Dermis blood vessel endothelial cell (primary cell): ENCODE data around the gene RIMS1. TPM values are rescaled to one million over a fixed set of nuclear protein-coding genes. Genes with fewer than 3 reads are reported as not detected.

Experiments
- DNase-seq: peaks from one replicate; pipeline ENCODE4 v3.0.0; 2010
- total RNA-seq: library from RNA; depleted of rRNA; stranded (reverse); fragments of >200 nt; gene quantifications from 2 replicates; pipeline ENCODE4 v1.2.3, GENCODE V29; 2014

Gene RIMS1
- total RNA-seq, 1 donor from 2014 or later = 7.5 TPM

DNA sequence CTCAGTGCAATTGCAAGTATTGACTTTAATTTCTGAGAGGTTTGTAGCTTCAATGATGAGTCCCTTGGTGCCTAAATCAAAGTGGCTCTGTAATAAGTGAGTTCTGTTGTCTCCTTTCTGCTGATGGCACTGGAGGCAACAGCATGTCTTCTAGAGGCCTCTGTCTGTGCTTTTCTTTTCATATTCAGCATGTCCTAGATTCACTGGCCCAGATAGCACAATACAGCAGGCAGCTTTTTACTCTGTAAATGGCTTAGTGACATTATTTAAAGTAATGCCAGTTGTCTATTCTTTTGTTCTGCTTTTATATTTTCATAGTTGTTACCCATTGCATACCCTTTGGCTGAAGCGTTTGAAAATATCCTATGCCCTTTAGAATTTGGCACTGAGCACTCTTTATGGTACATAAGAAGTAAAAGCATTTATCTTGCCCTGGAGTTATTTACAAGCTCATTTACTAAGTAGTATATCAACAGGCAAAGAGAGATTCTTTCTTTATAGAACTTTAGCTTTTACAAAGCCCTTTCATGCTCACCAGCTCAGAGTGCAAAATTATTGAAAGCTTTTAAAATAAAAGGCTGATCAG, 464.0 kb downstream of the RIMS1 start:
- DNase-seq = no peak

DNA sequence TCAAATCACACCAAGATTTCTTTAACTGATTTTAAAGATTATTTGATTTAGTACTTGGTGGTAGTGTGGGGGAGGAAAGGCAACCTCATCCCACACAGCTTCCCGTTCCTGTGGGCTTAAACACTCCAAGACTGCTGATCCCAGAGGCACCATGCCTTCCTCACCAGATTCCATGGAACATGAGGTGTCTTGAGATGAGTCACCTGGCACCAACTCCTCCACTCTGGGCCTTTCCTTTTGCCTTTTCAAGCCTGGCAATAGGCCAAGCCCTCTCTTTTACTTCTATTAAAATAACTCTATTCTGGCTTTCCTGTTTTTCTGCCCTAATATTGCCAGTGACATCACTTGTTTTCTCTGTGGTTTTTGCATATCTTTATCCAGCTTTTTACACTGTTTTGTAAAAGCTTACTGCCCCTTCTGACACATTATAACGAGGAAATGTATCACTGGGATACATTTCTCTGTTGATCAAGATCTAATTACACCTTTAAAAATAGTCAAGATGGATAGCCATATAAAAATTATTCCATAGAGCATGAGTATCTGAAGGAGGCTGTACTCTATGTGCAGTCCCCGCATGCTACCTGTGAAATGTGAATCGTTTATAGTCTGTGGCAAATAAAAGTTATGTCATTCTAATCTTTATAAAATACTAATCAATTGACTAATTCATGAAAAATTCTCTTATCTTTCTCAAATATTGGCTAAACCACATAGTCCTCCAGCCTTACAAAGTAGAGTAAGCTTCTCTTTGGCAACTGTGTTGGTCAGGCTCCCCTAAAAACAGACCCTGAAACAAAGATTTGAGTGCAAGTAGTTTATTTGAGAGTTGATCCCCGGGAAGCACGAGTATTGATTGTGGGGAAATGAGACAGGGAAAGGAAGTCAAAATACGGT, 477.7 kb downstream of the RIMS1 start:
- peak; percentile 83 for DNase-seq

DNA sequence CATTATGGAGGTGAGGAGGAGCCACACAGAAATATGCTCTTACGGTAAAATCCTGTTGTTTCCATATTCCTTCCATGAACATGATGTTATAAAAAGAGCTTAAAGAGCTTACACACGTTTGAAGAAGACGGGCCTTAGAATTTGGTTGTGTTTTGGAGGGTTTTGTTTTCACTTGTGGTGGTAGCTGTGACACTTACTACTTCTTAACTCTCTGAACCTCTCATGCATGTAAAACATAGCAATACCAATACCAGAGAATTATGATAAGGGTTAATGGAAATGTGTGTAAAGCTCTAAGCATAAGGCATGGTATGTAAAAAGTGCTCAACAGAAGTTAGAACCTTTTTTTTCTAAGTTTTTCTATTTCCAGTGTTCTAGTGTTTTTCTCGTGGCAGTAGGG, 479.4 kb downstream of the RIMS1 start:
- DNase-seq = no peak

DNA sequence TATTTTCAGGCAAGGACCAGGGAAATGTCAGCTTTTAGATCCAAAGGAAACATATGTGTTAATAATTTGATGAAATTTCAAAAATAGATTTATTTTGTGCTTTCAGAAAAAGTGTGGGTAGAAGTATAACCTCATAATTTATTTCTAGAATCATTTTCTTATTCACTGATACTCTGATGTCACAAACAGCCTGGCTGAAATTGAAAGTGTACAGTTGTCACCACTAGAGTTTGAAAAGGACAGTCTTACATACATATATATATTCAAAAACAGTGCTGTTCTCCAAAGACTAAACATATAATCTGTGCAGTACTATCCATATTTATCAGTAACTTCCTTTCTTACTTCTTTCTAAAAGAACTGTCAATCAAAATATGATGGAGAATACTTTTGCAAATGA, 481.1 kb downstream of the RIMS1 start:
- DNase-seq = no peak

DNA sequence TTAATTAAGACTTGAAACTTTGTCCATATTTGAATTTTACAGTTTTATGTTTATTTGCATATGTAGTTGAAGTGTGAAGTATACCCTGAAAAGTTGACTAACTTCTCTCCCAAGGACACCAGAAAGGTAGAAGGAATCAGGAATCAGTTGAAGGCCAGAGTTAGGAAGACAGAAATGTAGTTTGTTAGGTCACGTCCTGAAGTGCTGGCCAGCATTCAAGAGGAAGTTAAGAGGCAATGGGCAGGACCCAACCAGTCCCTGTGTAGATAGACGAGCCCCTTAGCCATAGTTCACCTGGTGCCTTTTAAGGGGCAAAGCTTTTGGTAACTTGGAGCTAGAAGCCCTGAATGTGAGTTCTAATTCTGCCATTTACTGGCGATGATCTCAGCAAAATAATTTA, 485.1 kb downstream of the RIMS1 start:
- DNase-seq = peak; percentile 0

DNA sequence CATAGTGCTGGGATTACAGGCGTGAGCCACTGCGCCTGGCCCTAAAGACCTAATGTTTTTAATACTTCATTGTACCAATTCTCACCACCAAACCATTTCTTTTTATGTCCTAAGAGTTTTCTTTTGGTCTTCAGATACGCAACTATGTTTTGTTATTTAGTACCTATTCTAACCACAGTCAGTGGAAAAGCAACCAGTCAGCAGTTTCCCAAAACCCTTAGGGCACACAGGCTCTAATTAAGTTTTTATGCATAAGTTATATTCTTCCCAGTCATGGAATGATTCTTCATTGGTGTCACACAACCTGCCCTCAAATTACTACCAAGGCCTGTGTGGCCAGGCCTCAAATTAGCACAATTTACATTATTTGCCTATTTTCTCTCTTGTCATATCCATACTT, 487.8 kb downstream of the RIMS1 start:
- no peak for DNase-seq

DNA sequence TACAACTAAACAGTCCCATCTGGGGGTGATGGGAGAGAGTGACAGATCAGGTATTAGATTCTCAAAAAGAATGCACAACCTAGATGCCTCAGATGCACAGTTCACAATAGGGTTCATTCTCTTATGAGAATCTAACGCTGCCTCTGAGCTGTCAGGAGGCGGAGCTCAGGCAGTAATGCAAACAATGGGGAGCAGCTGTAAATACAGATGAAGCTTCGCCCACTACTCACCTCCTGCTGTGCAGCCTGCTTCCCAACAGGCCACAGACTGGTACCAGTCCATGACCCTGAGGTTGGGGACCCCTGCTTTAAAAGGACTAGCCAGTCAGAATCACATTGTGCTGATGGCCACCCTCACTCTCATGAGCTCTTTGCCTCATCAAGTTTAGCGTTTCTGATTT, 488.5 kb downstream of the RIMS1 start:
- DNase-seq = no peak

DNA sequence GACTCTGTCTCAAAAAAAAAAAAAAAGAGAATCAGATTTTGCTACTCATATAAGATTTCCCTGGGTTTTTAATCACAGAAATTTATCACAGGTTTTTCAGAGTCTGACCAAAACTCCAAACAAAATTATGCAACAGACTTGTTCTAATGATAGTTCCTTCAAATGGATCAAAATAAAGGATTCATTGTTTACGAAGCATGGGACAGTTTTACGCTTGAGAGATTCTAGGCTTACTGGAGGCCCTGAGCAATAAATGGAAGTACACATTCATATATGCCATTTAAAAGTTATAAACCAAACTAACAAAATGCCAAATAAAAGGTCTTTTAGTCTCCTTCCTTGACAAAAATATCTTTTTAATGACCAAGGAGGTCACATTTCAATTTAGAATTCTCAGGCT, 490.4 kb downstream of the RIMS1 start:
- DNase-seq = no peak

DNA sequence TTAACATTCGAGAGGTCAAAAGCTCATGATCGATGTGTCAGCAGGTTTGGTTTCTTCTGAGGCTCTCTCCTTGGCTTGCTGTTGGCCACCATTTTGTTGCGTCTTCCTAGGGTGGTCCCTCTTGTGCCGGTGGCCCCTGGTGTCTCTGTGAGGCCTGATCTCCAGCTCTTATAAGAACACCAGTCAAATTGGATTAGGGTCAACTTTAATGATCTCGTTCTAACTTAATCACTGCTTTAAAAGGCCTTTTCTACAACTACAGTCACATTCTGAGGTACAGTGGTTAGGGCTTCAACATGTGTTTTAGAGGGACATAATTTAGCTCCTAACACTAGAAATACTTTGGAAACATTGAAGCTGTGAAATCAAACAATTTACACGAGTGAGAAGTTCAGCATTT, 494.7 kb downstream of the RIMS1 start:
- no peak for DNase-seq

DNA sequence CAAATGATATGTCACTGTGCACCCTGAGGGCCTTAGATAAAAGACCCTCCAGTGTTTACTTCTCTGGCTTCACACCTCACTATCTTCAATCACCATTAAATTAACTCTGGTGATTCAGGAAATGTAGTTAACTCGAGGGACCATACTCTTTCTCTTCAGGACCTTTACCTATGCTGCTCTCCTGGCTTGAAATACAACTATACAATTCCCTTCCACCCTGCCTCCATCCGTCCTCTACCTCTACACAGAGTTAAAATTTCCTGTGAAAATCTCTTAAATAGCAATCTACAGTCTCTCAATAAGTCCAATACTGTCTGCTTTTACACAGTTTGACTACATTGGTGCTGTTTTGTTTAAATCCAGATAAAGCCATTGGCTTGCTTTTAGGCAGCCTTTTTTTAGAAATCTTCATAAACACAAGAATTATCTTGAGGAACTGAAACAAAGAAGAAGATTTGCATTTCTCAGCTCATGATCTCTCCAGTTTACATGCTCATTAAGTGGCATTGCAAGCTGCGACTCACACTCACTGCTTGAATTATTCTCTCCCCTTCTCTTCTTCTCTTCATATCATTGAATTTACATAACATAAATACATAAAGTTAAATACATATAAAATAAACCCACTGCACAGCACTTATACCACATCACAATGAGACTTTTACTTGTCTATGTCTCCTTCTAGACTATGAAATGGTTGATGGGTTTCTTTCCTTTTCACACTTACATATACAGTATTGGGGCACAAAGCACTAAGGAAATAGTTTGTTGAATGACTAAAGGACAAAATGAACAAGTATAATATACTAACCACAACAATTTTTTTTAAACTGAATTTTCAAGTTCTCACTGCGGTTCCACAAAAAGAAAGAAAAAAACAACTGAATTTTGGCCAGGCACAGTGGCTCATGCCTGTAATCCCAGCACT, 496.5 kb downstream of the RIMS1 start:
- DNase-seq = no peak

DNA sequence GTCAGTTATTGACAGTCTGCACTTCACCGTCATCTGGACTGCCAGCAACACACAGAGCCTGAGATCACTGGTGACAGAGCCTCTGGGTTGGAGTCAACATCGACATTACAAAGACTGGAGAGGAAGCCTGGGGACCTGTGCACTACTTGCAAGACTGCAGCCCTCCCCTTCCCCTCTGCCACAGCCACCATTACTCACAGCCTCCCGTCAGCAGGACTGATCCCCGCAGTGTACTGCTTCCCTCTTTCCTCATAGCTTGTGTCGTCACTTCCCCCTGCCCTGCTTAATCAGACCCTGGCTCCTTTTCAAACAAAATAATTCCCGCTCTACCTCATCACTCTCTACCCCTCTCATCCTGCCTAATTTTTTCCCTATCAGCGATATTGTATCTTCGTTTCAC, 500.0 kb downstream of the RIMS1 start:
- peak; percentile 5 for DNase-seq

DNA sequence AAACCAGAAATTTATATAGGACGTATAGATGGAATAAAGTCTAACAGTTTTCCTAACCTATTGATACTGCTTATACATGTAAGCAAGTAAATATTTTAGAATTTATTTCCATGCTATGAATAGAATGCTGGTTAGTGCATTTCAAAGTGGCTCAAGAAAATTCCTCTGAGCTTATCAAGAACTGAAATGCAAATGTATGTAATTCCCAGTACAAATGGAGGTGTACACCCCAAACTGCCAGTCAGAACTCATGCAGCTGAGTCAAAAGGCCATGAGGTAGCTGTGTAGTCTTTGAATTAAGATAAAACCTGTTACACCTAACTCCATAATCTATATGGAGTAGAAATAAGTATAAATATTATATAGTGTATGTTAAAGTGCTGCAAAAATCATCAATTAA, 503.3 kb downstream of the RIMS1 start:
- DNase-seq = no peak

DNA sequence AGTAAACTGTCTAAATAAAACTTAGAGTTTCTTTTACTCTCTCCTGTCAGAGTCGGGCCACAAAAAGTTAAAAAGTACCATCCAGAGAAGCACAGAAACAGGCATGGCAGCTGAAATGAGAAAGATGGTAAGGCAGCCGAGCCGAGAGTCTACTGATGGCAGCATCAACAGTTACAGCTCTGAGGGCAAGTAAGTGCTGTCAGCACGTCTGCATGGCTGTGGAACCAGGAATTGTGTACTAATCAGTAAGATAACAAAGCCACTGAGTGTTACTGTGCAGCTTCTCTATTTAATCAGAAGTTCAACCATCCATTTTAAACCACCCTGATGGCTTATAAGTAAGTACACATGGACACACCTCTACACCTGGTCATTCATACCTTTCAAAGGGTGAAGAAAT, 504.2 kb downstream of the RIMS1 start:
- no peak for DNase-seq

DNA sequence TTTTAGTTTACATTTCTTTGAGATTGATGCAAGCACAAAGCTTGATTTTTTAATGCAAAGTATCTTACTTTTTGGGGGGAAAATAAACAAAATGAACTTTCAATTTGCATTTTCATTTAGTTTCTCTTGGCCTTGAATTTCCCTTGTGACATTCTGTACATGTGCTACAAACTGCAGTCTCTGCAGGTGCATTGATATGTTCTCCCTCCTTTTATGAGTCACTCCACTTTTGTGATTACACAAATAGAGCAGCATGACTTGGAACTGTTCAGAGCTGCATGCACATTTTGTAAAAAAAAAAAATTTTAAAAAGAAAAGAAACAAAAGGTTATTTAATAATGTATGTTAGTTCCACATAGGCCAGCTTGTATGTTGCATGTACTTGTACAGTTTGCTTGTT, 515.5 kb downstream of the RIMS1 start:
- DNase-seq = no peak

DNA sequence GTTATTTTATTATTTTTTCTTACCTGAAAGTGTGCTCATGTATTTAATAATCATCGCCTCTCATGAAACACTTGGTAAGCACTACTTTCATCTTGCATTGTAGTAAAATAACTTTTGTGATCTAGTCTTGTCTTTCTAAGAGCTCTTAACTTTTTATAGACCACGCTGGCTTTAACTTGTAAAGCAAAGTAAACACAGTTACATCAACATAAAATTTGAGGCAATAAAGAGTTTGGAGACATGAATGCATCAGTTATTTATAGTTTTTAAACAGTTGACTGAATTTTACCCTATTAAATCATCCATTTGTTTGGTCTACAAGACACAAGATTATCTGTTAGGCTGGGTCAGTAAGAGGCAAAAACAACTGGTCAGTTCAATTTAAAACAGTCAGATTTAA, 517.1 kb downstream of the RIMS1 start:
- DNase-seq = no peak

DNA sequence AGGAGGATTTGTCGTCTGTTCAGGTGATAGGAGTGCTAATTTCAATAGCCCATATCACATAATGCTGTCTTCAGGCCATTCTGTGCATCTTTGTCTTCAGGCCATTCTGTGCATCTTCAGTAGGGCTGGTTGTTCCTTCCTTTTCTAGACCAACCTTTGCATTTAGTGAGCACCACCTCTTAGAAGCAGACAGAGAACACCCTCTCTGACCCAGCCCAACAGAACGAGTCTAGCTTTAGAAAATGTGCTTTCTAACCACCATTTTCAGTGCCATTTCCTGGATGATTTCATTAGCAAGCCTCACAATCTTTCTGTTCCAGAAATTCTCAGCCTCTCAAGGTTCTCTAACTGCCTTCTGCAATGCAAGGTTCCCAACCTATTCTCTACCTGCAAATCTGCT, 520.2 kb downstream of the RIMS1 start:
- no peak for DNase-seq

DNA sequence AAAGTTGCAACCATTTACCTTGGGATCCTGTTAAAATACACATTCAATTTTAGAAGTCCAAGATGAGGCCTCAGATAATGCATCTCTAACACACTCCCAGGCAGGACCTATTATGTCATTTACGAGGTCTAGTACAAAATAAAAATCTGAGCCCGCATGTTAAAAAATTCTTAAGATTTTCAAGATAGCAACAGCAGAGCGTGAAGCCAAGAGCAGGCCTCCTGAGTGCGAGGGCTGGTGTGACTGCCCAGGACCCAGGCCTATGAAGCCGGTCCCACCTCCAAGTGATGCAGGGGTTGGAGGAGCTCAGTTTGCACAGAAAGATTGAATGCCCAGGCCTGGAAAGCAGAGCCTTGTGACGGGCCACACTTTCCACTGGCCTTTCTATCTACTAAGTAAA, 524.4 kb downstream of the RIMS1 start:
- no peak for DNase-seq

DNA sequence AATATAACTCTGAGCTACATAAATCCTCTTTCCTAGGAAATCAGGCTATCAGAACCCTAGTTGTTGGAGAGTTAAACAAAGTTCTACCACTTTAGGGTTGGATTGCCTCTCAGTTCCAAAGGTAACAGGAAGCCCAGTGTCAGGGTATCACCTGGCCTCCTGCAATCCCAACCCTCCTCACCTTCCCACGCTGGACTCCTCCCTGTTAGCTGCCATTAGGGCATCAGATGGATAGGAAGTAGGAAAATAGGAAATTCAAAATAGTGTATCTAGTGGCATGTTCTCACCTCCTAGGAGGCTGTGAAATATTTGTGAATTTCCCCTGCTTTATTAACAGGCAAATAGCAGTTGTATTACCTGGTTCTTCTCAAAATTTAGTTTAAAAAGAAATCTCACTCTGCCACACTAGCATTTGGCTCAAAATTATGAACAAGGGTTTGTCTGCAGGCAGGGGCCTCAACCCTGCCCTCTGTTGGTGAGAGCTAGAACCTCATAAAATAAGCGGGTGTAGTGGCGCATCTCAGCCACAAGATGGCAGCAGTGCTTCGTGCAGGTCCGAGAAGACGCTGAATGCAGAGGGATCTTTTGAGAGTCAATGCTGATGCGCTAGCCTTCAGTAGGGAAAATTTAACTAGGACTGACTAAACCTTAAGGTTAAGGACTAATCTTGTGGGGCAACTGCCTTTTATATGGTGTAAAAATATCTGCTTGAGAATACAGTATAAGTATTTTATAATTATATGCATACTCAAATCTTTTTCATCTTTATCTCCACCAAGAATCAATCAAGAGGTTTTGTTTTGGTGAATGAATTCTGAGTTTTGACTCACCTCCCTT, 525.7 kb downstream of the RIMS1 start:
- DNase-seq = peak; percentile 87

DNA sequence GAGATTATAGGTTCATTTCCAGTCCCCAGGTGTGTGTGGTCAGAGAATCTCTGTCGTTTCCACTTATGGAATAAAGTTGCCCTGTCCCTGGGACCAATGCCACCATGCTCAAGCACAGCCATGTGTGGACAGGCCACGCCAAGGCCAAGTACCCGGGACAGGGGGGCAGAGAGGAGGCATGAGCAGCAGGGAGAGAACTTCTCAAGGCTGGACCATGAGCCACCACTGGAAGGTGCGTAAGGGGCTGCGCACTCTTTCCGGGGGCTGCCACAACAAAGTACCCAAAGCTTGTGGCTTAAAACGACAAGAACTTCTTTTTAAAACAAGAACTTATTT, 526.3 kb downstream of the RIMS1 start:
- no peak for DNase-seq

DNA sequence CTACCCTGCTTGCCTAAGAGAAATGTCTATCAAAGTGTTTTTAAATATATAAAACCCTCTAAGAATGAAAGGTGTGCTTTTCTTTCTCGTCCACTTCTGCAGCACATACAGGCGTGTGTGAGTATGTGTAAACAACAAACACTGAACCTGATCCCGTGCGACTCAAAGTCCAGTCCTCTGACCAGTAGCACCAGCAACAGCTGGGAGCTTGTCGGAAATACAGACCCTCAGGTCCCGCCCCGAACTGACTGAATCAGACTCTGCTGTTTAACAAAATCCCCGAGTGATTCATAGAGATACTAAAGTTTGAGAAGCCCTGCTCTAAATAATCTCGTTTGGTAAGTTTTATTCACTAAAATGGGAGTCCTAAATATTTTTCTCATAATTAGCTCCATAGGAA, 527.5 kb downstream of the RIMS1 start:
- DNase-seq = no peak

DNA sequence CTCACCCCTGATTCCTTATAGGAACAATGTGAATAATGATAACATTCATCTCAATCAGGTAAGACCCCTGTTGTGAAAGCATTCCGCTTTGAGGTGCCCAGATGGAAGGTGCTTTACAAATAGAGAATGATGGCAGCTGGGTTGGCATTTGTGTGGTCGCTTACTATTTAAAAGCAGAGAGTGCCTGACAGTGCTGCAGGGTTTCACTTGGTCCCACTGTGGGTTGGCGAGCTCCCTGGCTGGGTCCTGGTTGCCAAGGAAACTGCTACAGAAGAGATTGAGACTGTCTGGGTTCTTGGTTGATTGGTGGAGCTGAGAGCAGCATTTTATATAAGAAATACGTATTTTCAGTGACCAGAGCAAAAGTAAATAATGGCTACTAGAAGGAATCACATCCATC, 528.3 kb downstream of the RIMS1 start:
- DNase-seq = no peak

DNA sequence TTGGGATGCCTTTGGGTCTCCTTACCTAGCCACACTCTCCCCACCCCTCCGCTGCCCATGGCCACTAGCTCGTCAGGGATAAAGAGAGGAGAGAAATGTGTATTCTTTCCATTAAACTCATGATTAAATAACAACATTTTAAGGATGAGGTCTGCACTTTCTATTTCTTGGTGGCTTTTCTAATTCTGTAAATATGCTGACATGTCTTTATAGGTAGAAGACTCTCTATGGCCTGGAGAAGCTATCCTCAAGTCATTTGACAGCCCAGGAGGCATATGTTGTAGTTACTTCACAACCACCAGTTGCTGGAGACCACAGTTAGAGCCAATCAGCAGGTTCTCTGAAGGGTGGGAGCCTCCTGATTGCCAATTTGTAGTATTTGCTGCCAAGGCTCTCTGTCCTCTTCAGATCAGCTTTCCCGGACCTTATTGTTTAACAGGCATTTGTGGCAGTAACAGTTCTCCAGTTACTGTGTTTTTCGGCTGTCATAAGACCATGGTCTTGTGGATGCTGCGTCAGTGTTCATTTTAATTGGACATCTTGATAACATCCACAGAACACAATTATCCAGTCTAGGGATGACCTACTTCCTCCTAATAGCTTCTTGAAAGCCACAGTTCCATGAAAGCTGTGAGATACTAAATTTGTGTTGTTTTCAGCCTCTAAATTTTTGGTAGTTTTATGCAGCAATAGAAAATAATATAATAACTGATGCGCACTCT, 530.6 kb downstream of the RIMS1 start:
- no peak for DNase-seq
